ENCODE results near the gene TFPI2. TPM values are rescaled to one million over a fixed set of nuclear protein-coding genes. Genes with fewer than 3 reads are reported as not detected.

Gene TFPI2
- total RNA-seq, 2 experiments from 2014 or later, result not detected

- Histone ChIP-seq H2AFZ (ENCODE audit: low read length) (no peak overlapping the region), H3K79me2 (ENCODE audit: insufficient read depth, low read depth, low read length) (no peaks in the 10 kb centered on the region), H3K4me2 (ENCODE audit: low read length) (no peak overlapping the region), H3K9me2 (ENCODE audit: insufficient read depth, low read length) (no peaks in the 10 kb centered on the region; the same call in 1 of the 2 replicates), H3K4me1 (ENCODE audit: insufficient read depth, low read length, poor library complexity, severe bottlenecking) (no peaks in the 10 kb centered on the region), H3K9me3 (ENCODE audit: low read length) (no peaks in the 10 kb centered on the region), H4K20me1 (ENCODE audit: insufficient read depth, low read length) (no peaks in the 10 kb centered on the region), H3K4me3 (ENCODE audit: low read depth, low read length, poor library complexity, severe bottlenecking) (no peak overlapping the region), H3K27ac (ENCODE audit: low read depth, low read length, poor library complexity, severe bottlenecking) (no peak overlapping the region), H3K36me3 (ENCODE audit: insufficient read depth, low read length) (no peaks in the 10 kb centered on the region)
- ChIA-PET CTCF (ENCODE audit: unreplicated experiment) (no interaction called here), POLR2A (interaction anchor here (0.7 kb wide), 2 partner anchors 24 to 100 kb away, joined by 3 read pairs; no protein-coding TSS in a partner anchor)
- intact Hi-C loops (cut with micrococcal nuclease; ENCODE audit: unreplicated experiment), result no loop called here
- no TSS peak for BruUV-seq (replicated peaks)
- DNase-seq (ENCODE audit: low spot score), result no peak
- TF ChIP-seq EZH2phosphoT487 (IDR thresholded peaks at IDR 0.05; ENCODE audit: borderline replicate concordance, low read depth, low read length) (no peak), CTCF (conservative IDR thresholded peaks at IDR 0.05; ENCODE audit: low read length) (no peak)
Observed at GRCh38 chr7:93935102-93935501, 44.5 kb upstream of the TFPI2 start.

GRCh38 chr7:93933156-93933555 lies 42.6 kb upstream of the TFPI2 start:
- no TSS peak for BruUV-seq (replicated peaks)
- POLR2A ChIA-PET, result interaction anchor here (0.6 to 1.4 kb wide), 2 partner anchors 11 to 32 kb away, joined by 3 read pairs; partner anchors contain the start of gene GNG11
- no peak overlapping the region for H2AFZ ChIP-seq (ENCODE audit: low read length)
- intact Hi-C loops (cut with micrococcal nuclease; ENCODE audit: unreplicated experiment), result no loop called here
- DNase-seq (ENCODE audit: low spot score), result no peak
- H3K36me3 ChIP-seq (ENCODE audit: insufficient read depth, low read length), result no peaks in the 10 kb centered on the region
- no peak overlapping the region for H3K4me2 ChIP-seq (ENCODE audit: low read length)
- TF ChIP-seq EZH2phosphoT487 (IDR thresholded peaks at IDR 0.05; ENCODE audit: borderline replicate concordance, low read depth, low read length) (no peak), CTCF (conservative IDR thresholded peaks at IDR 0.05; ENCODE audit: low read length) (no peak)
- no peak overlapping the region for H3K27ac ChIP-seq (ENCODE audit: low read depth, low read length, poor library complexity, severe bottlenecking)
- no peaks in the 10 kb centered on the region; the same call in 1 of the 2 replicates for H3K9me2 ChIP-seq (ENCODE audit: insufficient read depth, low read length)
- H3K79me2 ChIP-seq (ENCODE audit: insufficient read depth, low read depth, low read length), result no peaks in the 10 kb centered on the region
- H3K9me3 ChIP-seq (ENCODE audit: low read length), result no peaks in the 10 kb centered on the region
- H3K4me3 ChIP-seq (ENCODE audit: low read depth, low read length, poor library complexity, severe bottlenecking), result no peak overlapping the region
- no peaks in the 10 kb centered on the region for H3K4me1 ChIP-seq (ENCODE audit: insufficient read depth, low read length, poor library complexity, severe bottlenecking)
- CTCF ChIA-PET (ENCODE audit: unreplicated experiment), result no interaction called here
- H4K20me1 ChIP-seq (ENCODE audit: insufficient read depth, low read length), result no peaks in the 10 kb centered on the region

GRCh38 chr7:93931655-93932054 lies 41.1 kb upstream of the TFPI2 start:
- POLR2A ChIA-PET, result interaction anchor here (0.6 to 2.0 kb wide), 9 partner anchors 10 to 391 kb away, joined by 3 to 6 read pairs (median 4); partner anchors contain the start of gene GNG11
- BruUV-seq (replicated peaks), result no TSS peak
- Histone ChIP-seq H3K36me3 (ENCODE audit: insufficient read depth, low read length) (no peaks in the 10 kb centered on the region), H3K4me2 (ENCODE audit: low read length) (no peak overlapping the region), H2AFZ (ENCODE audit: low read length) (no peak overlapping the region), H3K9me2 (ENCODE audit: insufficient read depth, low read length) (no peaks in the 10 kb centered on the region; the same call in 1 of the 2 replicates), H3K4me1 (ENCODE audit: insufficient read depth, low read length, poor library complexity, severe bottlenecking) (no peaks in the 10 kb centered on the region), H3K4me3 (ENCODE audit: low read depth, low read length, poor library complexity, severe bottlenecking) (no peak overlapping the region), H3K9me3 (ENCODE audit: low read length) (no peaks in the 10 kb centered on the region), H4K20me1 (ENCODE audit: insufficient read depth, low read length) (no peaks in the 10 kb centered on the region), H3K79me2 (ENCODE audit: insufficient read depth, low read depth, low read length) (no peaks in the 10 kb centered on the region), H3K27ac (ENCODE audit: low read depth, low read length, poor library complexity, severe bottlenecking) (no peak overlapping the region)
- no peak for TF ChIP-seq EZH2phosphoT487 (IDR thresholded peaks at IDR 0.05; ENCODE audit: borderline replicate concordance, low read depth, low read length)
- TF ChIP-seq CTCF (conservative IDR thresholded peaks at IDR 0.05; ENCODE audit: low read length), result no peak
- DNase-seq (ENCODE audit: low spot score), result no peak
- CTCF ChIA-PET (ENCODE audit: unreplicated experiment), result no interaction called here
- intact Hi-C loops (cut with micrococcal nuclease; ENCODE audit: unreplicated experiment), result no loop called here

All from OCI-LY7 (cell line).